ENCODE data around the gene CHD5.

The CHD5 gene

GRCh38 chr1:6172549-6172948 is 7.6 kb downstream of the CHD5 start:
- DNase-seq: no peak

- no peak for DNase-seq
Observed at GRCh38 chr1:6171548-6172124, 8.5 kb downstream of the CHD5 start.

- no peak for DNase-seq
Observed at GRCh38 chr1:6170742-6171201, 9.3 kb downstream of the CHD5 start.

- DNase-seq: no peak
Observed at GRCh38 chr1:6170116-6170741, 9.9 kb downstream of the CHD5 start.

- no peak for DNase-seq
Observed at GRCh38 chr1:6168947-6169586, 11.1 kb downstream of the CHD5 start.

- no peak for DNase-seq
Observed at GRCh38 chr1:6167391-6168303, 12.5 kb downstream of the CHD5 start.

- DNase-seq: no peak
Observed at GRCh38 chr1:6166655-6167390, 13.3 kb downstream of the CHD5 start.

- DNase-seq: no peak
Observed at GRCh38 chr1:6166221-6166620, 13.9 kb downstream of the CHD5 start.

- no peak for DNase-seq
Observed at GRCh38 chr1:6165441-6165985, 14.6 kb downstream of the CHD5 start.

- no peak for DNase-seq
Observed at GRCh38 chr1:6165027-6165426, 15.1 kb downstream of the CHD5 start.

GRCh38 chr1:6163973-6164617 is 16.0 kb downstream of the CHD5 start:
- no peak for DNase-seq

GRCh38 chr1:6163191-6163972 is 16.7 kb downstream of the CHD5 start:
- DNase-seq: no peak

GRCh38 chr1:6162773-6163172 is 17.3 kb downstream of the CHD5 start:
- no peak for DNase-seq

GRCh38 chr1:6162341-6162740 is 17.8 kb downstream of the CHD5 start:
- DNase-seq: no peak

GRCh38 chr1:6158181-6158580 is 21.9 kb downstream of the CHD5 start:
- DNase-seq: no peak

GRCh38 chr1:6157528-6158174 is 22.5 kb downstream of the CHD5 start:
- DNase-seq: no peak

GRCh38 chr1:6157132-6157527 is 23.0 kb downstream of the CHD5 start:
- DNase-seq: no peak

GRCh38 chr1:6154525-6155319 is 25.4 kb downstream of the CHD5 start:
- no peak for DNase-seq

GRCh38 chr1:6152882-6153281 is 27.2 kb downstream of the CHD5 start:
- DNase-seq: no peak

GRCh38 chr1:6152181-6152580 is 27.9 kb downstream of the CHD5 start:
- no peak for DNase-seq
